Activated B cell treated with CpG ODN at 0.5 μM for 24 hours (primary cell): ENCODE measurements around the gene MAN1B1. TPM values are rescaled to one million over a fixed set of nuclear protein-coding genes. Genes with fewer than 3 reads are reported as not detected.

Experiments used
- ATAC-seq: fragments of 200-7000 bp; cut with Tn5 transposase; one replicate; pipeline ENCODE4 v1.10.0; 2021; ENCODE audit warnings: low read depth, mild to moderate bottlenecking, moderate library complexity
- CTCF ChIA-PET: fragments of 350-600 bp; sonication (Branson Sonifier 250); formaldehyde crosslinking; loops from one replicate; lab custom pipeline; 2021; ENCODE audit warnings: antibody characterized with exemption; lab: Charles Lee
- POLR2A ChIA-PET: fragments of 350-600 bp; sonication (Branson Sonifier 250); formaldehyde crosslinking; loops from one replicate; lab custom pipeline; 2021; ENCODE audit warnings: antibody characterized with exemption; lab: Charles Lee
- DNase-seq: peaks from one replicate; pipeline ENCODE4 v3.0.0; 2022
- H3K27ac Mint-ChIP-seq: one replicate; pipeline ENCODE4 v1.8.0; 2020; ENCODE audit warnings: mixed read lengths
- H3K27me3 Mint-ChIP-seq: one replicate; pipeline ENCODE4 v1.8.0; 2021; ENCODE audit warnings: mixed read lengths
- H3K36me3 Mint-ChIP-seq: one replicate; pipeline ENCODE4 v1.8.0; 2021; ENCODE audit warnings: low read depth, mixed read lengths
- H3K4me1 Mint-ChIP-seq: one replicate; pipeline ENCODE4 v1.8.0; 2021; ENCODE audit warnings: mixed read lengths
- H3K4me3 Mint-ChIP-seq: one replicate; pipeline ENCODE4 v1.8.0; 2020; ENCODE audit warnings: mild to moderate bottlenecking, mixed read lengths
- H3K9me3 Mint-ChIP-seq: one replicate; pipeline ENCODE4 v1.8.0; 2020; ENCODE audit warnings: mixed read lengths
- intact Hi-C: fragments of 100-400 bp; cut with micrococcal nuclease; formaldehyde crosslinking; loops from one replicate; pipeline ENCODE4 v1.15.1; 2024
- total RNA-seq: library from RNA; stranded (reverse); gene quantifications from 2 replicates; pipeline ENCODE4 v1.2.3, GENCODE V29; 2022
- TF ChIP-seq, protein P1 (sequence below): fragments of 200-600 bp; IDR thresholded peaks from one replicate; pipeline ENCODE4 v1.8.0; 2022; ENCODE audit warnings: antibody characterized with exemption, mild to moderate bottlenecking

Gene MAN1B1
- total RNA-seq, 1 donor from 2014 or later, result 37.7 TPM

- CTCF ChIA-PET, result interaction anchor here (1.1 to 1.7 kb wide), 4 partner anchors 13 to 184 kb away, joined by 3 to 4 read pairs (median 4); no protein-coding TSS in a partner anchor
- Mint-ChIP-seq H3K9me3 (no peaks in the 10 kb centered on the region), H3K4me3 (no peak overlapping the region), H3K4me1 (peaks cover 3% of the 10 kb centered on the region), H3K36me3 (no peaks in the 10 kb centered on the region), H3K27me3 (peaks cover 20% of the 10 kb centered on the region), H3K27ac (no peak overlapping the region)
- no peak for ATAC-seq
- intact Hi-C loops, result no loop called here
- TF ChIP-seq, protein P1, sequence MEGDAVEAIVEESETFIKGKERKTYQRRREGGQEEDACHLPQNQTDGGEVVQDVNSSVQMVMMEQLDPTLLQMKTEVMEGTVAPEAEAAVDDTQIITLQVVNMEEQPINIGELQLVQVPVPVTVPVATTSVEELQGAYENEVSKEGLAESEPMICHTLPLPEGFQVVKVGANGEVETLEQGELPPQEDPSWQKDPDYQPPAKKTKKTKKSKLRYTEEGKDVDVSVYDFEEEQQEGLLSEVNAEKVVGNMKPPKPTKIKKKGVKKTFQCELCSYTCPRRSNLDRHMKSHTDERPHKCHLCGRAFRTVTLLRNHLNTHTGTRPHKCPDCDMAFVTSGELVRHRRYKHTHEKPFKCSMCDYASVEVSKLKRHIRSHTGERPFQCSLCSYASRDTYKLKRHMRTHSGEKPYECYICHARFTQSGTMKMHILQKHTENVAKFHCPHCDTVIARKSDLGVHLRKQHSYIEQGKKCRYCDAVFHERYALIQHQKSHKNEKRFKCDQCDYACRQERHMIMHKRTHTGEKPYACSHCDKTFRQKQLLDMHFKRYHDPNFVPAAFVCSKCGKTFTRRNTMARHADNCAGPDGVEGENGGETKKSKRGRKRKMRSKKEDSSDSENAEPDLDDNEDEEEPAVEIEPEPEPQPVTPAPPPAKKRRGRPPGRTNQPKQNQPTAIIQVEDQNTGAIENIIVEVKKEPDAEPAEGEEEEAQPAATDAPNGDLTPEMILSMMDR, result no peak
- DNase-seq, result no peak
- POLR2A ChIA-PET, result no interaction called here
Observed at GRCh38 chr9:137052293-137052692, 34.5 kb upstream of the MAN1B1 start.

DNA sequence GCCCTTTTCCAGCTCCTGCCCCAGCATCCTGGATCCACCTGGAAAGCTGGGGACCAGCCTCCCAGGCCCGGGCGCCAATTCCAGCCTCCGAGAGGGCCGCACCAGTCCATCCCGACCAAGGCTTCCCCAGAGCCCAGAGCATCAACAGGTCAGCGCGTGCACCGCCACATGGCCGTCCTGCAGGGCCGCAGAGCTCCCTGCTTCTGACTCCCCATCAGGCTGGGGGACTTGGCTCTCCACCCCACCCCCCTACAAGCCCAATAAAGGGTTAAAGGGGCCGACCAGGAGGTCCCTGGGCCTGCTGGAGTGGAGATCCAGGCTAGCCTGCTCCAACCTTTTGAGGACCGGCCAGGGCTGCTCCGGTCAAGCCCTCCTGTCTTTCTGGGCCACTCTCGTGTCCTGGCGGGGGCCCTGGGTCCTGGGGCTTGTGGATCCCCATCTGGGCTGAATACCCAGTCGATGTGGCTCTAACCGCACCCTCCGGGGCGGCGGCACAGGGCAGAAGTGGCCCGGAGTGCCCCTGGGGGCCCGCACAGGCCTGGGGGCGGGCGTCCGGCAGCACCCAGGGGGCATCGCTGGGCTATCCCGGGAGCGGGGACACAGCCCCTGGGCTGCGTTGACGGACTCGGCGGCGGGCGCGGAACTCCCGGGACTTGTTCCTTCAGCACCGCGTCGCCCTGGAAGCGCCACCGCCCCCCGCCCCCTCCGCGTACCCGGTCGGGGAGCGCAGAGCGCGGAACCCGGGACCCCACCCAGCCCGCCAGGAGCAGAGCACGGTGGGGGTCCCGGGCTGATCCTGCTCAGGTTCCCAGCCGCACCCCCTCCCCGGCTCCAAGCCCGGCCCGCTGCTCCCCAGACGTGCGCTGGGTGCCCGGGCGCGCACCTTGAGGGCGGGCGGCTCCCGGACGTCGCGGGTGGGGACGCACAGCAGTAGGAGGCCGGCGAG lies 33.5 kb upstream of the MAN1B1 start:
- TF ChIP-seq, protein P1, result no peak
- Mint-ChIP-seq H3K4me1 (peaks cover 3% of the 10 kb centered on the region), H3K9me3 (no peaks in the 10 kb centered on the region), H3K4me3 (no peak overlapping the region), H3K36me3 (no peaks in the 10 kb centered on the region), H3K27me3 (peaks cover 16% of the 10 kb centered on the region), H3K27ac (no peak overlapping the region)
- no peak for DNase-seq
- ChIA-PET POLR2A (no interaction called here), CTCF (interaction anchor here (1.1 to 1.7 kb wide), 4 partner anchors 12 to 183 kb away, joined by 3 to 4 read pairs (median 4); no protein-coding TSS in a partner anchor)
- peak; percentile 45 for ATAC-seq
- intact Hi-C loops, result no loop called here

DNA sequence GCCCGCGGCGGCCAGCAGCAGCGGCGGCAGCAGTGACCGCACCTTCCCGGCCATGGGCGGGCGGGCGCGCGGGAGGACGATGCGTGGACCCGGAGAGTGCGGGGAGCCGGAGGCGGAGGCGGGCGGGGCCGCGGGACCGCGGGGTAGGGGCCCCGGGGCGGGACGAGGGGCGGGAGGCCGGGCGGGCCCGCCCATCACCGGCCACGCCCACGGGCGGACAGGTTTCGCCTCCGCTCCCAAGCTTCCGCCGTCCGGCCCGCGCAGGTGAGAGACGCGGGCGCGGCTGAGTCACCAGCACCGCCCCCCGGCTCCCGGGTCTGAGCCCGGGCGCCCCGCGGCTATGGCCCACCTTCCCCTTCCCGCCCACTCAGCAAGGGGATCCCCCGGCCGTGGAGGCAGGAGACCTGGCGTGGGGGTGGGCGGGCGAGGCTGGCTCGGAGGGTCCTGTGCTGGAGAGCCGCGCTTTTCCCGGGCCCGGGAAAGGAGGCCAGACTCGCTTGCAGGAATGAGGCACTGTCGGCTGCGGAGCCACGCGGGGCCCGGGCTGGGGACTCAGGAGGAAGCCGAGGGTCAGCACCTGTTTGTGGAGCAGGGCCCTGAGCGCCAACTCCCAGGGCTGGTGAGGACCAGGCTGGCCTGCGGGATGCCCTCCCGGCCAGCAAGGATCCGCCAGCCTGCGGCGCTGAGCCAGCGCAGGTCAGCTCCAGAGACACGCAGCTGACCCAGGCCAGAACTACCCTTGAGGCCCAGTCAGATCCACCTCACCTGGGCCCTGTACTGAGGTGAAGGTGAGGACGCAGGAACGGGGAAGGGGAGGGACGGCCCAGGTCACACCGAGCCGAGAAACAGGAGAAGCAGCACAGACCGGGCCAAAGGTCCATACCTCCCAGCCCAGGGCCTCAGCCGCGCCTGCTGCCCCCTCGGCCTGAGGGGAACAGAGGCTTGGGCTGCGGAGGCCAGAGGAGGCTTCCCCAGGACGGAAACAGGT lies 32.5 kb upstream of the MAN1B1 start, which contains the start of gene ENTPD2:
TSS of gene ENTPD2 (minus strand) at position 118 of the 988 bp plus-strand sequence. CDS start at position 54, 64 bp downstream.
- Mint-ChIP-seq H3K27ac (no peak within 1 kb of the TSS), H3K9me3 (no peaks in the 10 kb centered on the region), H3K4me3 (no peak within 1 kb of the TSS), H3K27me3 (peaks cover 16% of the 10 kb centered on the region), H3K4me1 (peaks cover 3% of the 10 kb centered on the region), H3K36me3 (no peaks in the 10 kb centered on the region)
- ATAC-seq (peak; percentile 70), DNase-seq (peak; percentile 36)
- TF ChIP-seq, protein P1, result no peak
- POLR2A ChIA-PET, result no interaction called here
- CTCF ChIA-PET, result no interaction called here
- intact Hi-C loops, result no loop called here

GRCh38 chr9:137054932-137055384 lies 31.8 kb upstream of the MAN1B1 start:
- POLR2A ChIA-PET, result no interaction called here
- CTCF ChIA-PET, result interaction anchor here (1.0 kb wide), 1 partner anchor 20 kb away, joined by 3 read pairs; no protein-coding TSS in a partner anchor
- Mint-ChIP-seq H3K4me3 (no peak overlapping the region), H3K27me3 (peaks cover 11% of the 10 kb centered on the region), H3K4me1 (peaks cover 3% of the 10 kb centered on the region), H3K36me3 (no peaks in the 10 kb centered on the region), H3K27ac (no peak overlapping the region), H3K9me3 (no peaks in the 10 kb centered on the region)
- DNase-seq (no peak), ATAC-seq (no peak)
- TF ChIP-seq, protein P1, result no peak
- intact Hi-C loops, result no loop called here
